DMS153 (cell line): Measurements from ENCODE around the gene SNN.

Experiments
- DNase-seq: peaks from one replicate; lab custom pipeline; 2025; lab: John Stamatoyannopoulos, UW

Gene SNN

GRCh38 chr16:11635113-11635652 lies 33.1 kb upstream of the SNN start:
- DNase-seq = no peak

GRCh38 chr16:11635679-11636171 lies 32.5 kb upstream of the SNN start:
- DNase-seq = no peak

- peak; percentile 91 for DNase-seq
Observed at GRCh38 chr16:11636172-11636721, 32.0 kb upstream of the SNN start.

GRCh38 chr16:11637320-11637719 lies 30.9 kb upstream of the SNN start:
- DNase-seq = no peak

DNA sequence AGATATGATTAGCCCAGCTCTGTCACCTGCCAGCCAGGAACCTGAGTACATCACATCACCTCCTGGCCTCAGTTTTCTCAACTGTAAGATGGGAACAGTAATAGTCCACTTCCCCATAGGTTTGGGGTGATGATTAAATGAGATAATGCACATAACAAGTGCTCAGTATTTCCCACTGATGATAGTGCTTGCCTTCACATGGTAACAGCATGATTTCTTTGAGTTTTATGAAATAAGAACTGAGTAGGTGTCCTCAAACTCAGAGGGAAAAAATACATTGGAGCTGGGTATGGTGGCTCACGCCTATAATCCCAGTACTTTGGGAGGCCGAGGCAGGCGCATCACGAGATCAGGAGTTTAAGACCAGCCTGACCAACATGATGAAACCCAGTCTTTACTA lies 30.1 kb upstream of the SNN start:
- DNase-seq = no peak

DNA sequence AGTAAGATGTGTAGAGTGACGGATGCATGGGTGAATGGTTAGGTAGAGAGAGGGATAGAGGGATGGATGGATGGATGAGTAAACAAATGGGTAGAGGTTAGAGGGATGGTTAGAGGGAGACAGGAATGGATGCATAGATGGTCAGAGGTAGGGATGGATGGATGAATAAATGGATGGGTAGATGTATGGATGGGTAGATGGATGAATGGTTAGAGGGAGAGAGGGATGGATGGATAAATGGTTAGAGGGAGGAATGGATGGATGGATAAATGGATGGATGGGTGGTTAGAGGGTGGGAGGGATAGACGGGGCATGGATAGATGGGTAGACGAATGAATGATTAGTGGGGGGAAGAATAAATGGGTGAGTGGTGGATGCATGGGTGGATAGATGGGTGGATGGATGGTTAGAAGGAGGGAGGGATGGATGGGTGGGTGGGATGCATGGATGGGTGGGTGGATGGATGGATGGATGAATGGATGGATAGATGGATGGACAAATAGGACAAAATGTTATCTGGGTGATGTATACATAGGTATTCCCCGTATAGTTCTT lies 29.2 kb upstream of the SNN start:
- no peak for DNase-seq

- peak; percentile 64 for DNase-seq
Observed at GRCh38 chr16:11639925-11640899, 28.0 kb upstream of the SNN start.

- DNase-seq = peak; percentile 48
Observed at GRCh38 chr16:11640987-11641817, 27.1 kb upstream of the SNN start.

DNA sequence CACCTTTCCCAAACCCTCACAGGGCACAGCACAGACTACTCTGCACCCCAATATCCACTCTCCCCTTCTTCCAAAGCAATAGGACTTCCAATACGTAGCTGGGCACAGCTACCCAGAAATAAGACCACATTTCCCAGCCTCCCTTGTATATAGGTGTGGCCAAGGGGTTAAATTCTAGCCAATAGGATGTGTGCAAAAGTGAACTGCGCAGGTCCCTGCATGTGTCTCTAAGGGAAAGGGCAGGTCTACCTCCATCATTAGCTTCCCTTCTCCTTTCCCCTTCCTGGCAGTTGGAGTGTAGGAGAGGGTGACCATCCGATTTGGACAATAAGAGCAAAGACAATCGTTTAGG lies 25.5 kb upstream of the SNN start:
- no peak for DNase-seq

GRCh38 chr16:11649276-11649675 lies 19.0 kb upstream of the SNN start:
- no peak for DNase-seq

GRCh38 chr16:11650641-11651591 lies 17.3 kb upstream of the SNN start:
- DNase-seq = no peak

DNA sequence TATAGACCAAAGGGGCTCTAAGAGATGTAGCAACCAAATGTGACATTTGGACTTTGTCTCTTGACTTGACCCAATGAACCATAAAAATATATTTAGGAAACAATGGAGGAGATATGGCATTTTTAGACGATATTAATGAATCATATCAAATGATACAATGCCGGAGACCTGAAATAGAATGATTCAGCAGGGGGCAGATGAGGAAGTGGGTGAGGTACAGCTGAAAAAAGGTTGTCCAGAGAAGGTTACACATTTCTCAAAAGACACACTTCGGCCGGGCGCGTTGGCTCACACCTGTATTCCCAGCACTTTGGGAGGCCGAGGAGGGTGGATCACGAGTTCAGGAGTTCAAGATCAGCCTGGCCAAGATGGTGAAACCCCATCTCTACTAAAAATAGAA lies 16.5 kb upstream of the SNN start:
- DNase-seq = no peak

DNA sequence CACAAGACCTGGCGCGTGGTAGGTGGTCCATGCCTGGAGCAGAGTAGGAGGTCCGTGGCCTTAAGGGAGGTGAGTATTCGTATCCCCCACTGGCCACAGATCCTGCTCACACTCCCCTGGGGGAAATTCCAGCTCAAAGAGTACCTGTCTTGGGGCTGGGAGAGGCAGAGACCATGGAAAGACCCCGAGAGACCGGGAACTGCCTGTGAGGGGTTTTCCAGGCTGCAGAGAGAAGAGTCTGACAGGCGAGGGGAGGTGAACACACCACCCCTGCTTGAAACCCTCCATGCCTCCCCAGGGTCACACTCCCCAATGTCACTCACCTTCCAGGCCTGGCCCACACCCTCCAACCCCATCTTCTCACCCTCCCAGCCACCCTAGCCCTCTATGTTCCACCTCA lies 12.6 kb upstream of the SNN start:
- no peak for DNase-seq

DNA sequence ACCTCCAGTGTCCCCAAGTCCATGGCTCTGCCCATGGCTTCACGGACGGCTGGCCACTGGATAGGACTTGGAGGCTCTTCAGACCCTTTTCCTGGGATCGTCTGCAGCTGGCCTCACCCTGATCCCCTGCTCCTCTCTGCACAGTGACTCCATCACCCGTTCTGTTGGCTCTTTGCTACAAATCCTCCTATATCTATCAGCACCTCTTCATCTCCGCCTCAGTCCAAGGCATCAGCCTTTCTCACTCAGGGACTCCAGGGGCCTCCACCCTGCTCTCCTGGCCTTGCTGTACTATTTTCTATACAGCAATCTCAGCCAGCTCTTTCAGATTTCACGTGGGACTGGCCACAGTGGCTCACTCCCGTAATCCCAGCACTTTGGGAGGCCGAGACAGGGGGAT lies 10.7 kb upstream of the SNN start:
- DNase-seq = no peak

- DNase-seq = no peak
Observed at GRCh38 chr16:11658896-11659708, 9.2 kb upstream of the SNN start.

- no peak for DNase-seq
Observed at GRCh38 chr16:11660565-11660964, 7.7 kb upstream of the SNN start.

DNA sequence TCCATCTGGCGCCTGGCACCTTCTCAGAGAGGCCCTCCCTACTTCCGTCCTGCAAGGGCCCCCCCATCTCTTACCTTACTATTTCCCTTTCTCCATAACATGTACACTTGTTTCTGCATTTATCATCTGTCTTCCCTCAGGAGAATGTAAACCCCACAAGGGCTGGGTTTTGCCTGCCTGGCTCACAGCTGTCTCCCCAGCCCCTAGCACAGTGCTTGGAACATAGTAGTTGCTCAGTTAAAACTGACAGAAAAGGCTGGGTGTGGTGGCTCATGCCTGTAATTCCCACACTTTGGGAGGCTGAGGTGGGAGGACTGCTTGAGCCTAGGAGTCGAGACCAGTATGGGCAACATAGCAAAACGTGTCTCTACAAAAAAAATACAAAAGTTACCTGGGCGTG lies 5.7 kb upstream of the SNN start:
- DNase-seq = no peak

DNA sequence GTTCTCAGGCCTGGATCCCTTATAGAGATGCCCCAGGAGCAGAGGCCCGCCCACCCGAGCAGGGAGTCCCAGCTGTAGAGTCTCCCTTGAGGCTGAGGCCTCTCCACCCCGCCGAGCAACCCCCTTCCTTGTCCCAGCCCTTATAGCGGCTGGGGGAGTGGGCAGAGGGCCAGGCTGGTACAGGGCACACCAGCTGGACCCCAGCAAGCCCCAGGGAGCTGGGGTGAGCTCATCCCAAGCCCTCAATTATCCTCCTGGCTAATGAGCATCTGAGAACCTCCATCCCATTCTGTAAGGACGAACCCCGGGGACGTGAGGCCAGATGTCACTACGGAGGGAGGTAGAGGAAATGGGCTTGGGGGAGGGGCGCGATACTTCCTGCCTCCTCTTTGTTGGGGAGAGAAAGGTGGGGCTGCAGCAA lies 3.2 kb upstream of the SNN start:
- DNase-seq = no peak

DNA sequence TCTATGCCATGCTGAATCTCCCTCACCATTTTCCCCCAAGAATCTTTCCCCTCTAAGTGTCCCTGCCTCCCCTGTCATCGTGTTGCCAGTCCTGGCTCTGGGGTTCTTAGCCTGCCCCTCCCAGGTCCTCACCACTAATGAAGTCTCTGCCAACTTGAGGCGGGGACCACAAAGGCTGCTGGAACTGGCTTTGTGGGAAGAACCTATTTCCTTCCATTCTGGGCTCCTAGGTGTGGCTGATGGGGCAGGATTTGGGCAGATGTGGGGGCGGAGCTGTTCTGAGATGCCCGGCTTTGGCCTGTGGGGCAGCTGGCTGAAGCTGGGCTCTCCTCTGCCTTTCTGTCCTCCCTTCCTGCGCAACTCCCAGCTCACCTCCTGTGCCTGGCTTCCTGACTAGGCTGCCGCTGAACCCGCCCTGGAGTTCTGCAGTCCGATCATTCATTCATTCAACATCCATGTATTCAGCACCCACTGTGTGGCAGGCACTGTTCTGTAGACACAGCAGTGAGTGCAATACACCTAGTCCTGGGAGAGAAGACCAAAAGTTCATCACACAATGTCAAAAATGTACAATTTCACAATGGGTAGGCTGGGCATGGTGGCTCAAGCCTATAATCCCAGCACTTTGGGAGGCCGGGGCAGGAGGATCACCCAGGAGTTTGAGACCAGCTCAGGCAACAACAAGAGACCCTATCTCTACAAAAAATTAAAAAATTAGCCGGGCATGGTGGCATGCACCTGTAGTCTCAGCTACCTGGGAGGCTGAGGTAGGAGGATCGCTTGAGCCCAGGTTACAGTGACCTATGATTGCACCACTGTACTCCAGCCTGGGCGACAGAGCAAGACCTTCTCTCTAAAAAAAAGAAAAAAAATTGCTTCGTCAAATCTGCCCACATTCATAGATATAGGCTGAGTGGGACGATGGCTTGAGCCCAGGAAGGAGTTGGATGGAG lies 1.9 kb upstream of the SNN start:
- DNase-seq = no peak
